ENCODE data around the gene ABHD8. TPM values are rescaled to one million over a fixed set of nuclear protein-coding genes. Genes with fewer than 3 reads are reported as not detected.
A peak's percentile ranks its signal among the peaks of the same experiment; 100 is the strongest.

ABHD8 gene
- total and polyA plus RNA-seq, 2 of the 4 experiments (the other 2 are of a cell fraction), result 3.9 to 10.2 TPM

GRCh38 chr19:17332677-17333581 is 29.7 kb upstream of the ABHD8 start:
- Histone ChIP-seq H3K4ac (ENCODE audit: low read depth, low read length) (no peak overlapping the region; the same call in 1 of the 2 replicates), H4K8ac (ENCODE audit: low read depth in 2 of 2, low read length in 2 of 2) (no peak overlapping the region; a peak in 1 of 4 replicates), H3K27ac (ENCODE audit: insufficient read depth, low read length) (no peak overlapping the region), H3K4me3 (ENCODE audit: insufficient read depth, low read depth, low read length) (no peak overlapping the region), H2BK20ac (ENCODE audit: low read depth, low read length) (no peak overlapping the region), H2AK9ac (replicated peaks; ENCODE audit: low read depth, low read length, poor library complexity) (peak overlapping the region; percentile 51), H2AK5ac (ENCODE audit: low read depth, low read length) (peak overlapping the region; percentile 43; the same call in 1 of the 2 replicates), H3K9me3 (ENCODE audit: control insufficient read depth, insufficient read depth, low read length) (no peaks in the 10 kb centered on the region), H3K9me1 (ENCODE audit: insufficient read depth, low read length) (peaks cover 5% of the 10 kb centered on the region), H3K4me1 (ENCODE audit: control insufficient read depth, insufficient read depth, low read length) (0 out of 2 replicates have a peak, but pooled peaks cover 4% of the 10 kb centered on the region), H2BK15ac (ENCODE audit: low read depth, low read length) (no peak overlapping the region), H3K14ac (replicated peaks; ENCODE audit: low read depth, low read length) (no peak overlapping the region), H2BK120ac (ENCODE audit: low read depth, low read length) (no peak overlapping the region), H2BK5ac (ENCODE audit: low read depth, low read length, poor library complexity, severe bottlenecking) (no peak overlapping the region), H3K36me3 (ENCODE audit: control insufficient read depth, insufficient read depth, low read length) (peaks cover 3% of the 10 kb centered on the region; the same call in 1 of the 2 replicates), H3K79me1 (ENCODE audit: low read depth in 1 of 2, low read length in 2 of 2) (peaks cover 5 to 34% of the 10 kb centered on the region in 2 experiments; a peak in 3 of 4 replicates), H3K4me2 (ENCODE audit: low read depth, low read length) (no peak overlapping the region), H3K56ac (ENCODE audit: extremely low read depth, insufficient read depth, low read length) (no peak overlapping the region), H4K91ac (ENCODE audit: insufficient read depth, low read depth, low read length) (no peak overlapping the region), H4K5ac (ENCODE audit: low read depth, low read length) (no peak overlapping the region), H2AFZ (replicated peaks; ENCODE audit: low read length, poor library complexity) (no peak overlapping the region), H3K23ac (ENCODE audit: low read depth, low read length) (no peak overlapping the region), H3K9ac (ENCODE audit: low read depth, low read length) (no peak overlapping the region), H3K18ac (ENCODE audit: low read depth, low read length) (no peak overlapping the region), H4K20me1 (ENCODE audit: insufficient read depth, low read length) (no peaks in the 10 kb centered on the region), H3K27me3 (ENCODE audit: control insufficient read depth, insufficient read depth, low read length) (no peaks in the 10 kb centered on the region)
- POLR2A ChIA-PET (ENCODE audit: unreplicated experiment), result no interaction called here
- CTCF ChIA-PET, result no interaction called here
- no peak for TF ChIP-seq CHD1 (IDR thresholded peaks at IDR 0.05; ENCODE audit: low read depth, low read length)
- no peak for TF ChIP-seq MAZ (IDR thresholded peaks at IDR 0.05; ENCODE audit: borderline replicate concordance, low read depth, low read length)
- TF ChIP-seq SMC3 (IDR thresholded peaks at IDR 0.05; ENCODE audit: low read depth, low read length), result no peak
- TF ChIP-seq USF2 (IDR thresholded peaks at IDR 0.05; ENCODE audit: low read depth, low read length), result no peak
- no peak for TF ChIP-seq RAD21 (IDR thresholded peaks at IDR 0.05; ENCODE audit: low read length)
- TF ChIP-seq POLR2A (IDR thresholded peaks at IDR 0.05; ENCODE audit: low read depth, low read length), result no peak
- TF ChIP-seq MXI1 (IDR thresholded peaks at IDR 0.05; ENCODE audit: borderline replicate concordance, low read depth, low read length), result no peak
- TF ChIP-seq RFX5 (IDR thresholded peaks at IDR 0.05; ENCODE audit: low read depth, low read length), result no peak
- no peak for TF ChIP-seq NFE2L2 (IDR thresholded peaks at IDR 0.05; ENCODE audit: low read depth, low read length)
- DNase-seq (peak; percentile 39), ATAC-seq (ENCODE audit: low read depth) (no peak)
- BruUV-seq (replicated peaks), result no TSS peak
- in situ Hi-C loops (cut with MboI; ENCODE audit: low sequenced_read_pairs) (no loop called here), intact Hi-C loops (cut with micrococcal nuclease) (no loop called here), dilution Hi-C loops (cut with HindIII; ENCODE audit: low sequenced_read_pairs, unreplicated experiment) (no loop called here)
- 97% methylated on average over 22 of the region's 45 CpGs; no CpG with 5 or more reads in 1 of the 2 experiments for WGBS, 2 experiments (ENCODE audit: extremely low coverage in 2 of 2, insufficient read length in 1 of 2)

All from IMR-90 (cell line).